Activated CD8-positive, alpha-beta T cell treated with anti-CD3 and anti-CD28 coated beads for 36 hours (primary cell): ENCODE data around the gene SENP5. TPM values are rescaled to one million over a fixed set of nuclear protein-coding genes. Genes with fewer than 3 reads are reported as not detected.

Experiments used
- ATAC-seq: fragments of 200-7000 bp; cut with Tn5 transposase; one replicate; pipeline ENCODE4 v1.10.0; 2021; ENCODE audit warnings: mild to moderate bottlenecking, moderate library complexity
- CTCF ChIA-PET: fragments of 350-600 bp; sonication (Branson Sonifier 250); formaldehyde crosslinking; loops from one replicate; lab custom pipeline; 2021; ENCODE audit warnings: antibody characterized with exemption; lab: Charles Lee
- POLR2A ChIA-PET: fragments of 350-600 bp; sonication (Branson Sonifier 250); formaldehyde crosslinking; loops from one replicate; lab custom pipeline; 2021; ENCODE audit warnings: antibody characterized with exemption; lab: Charles Lee
- DNase-seq: peaks from one replicate; pipeline ENCODE4 v3.0.0-alpha.2; 2020
- H3K27ac Mint-ChIP-seq: one replicate; pipeline ENCODE4 v1.8.0; 2021; ENCODE audit warnings: mild to moderate bottlenecking, mixed read lengths
- H3K27me3 Mint-ChIP-seq: one replicate; pipeline ENCODE4 v1.8.0; 2021; ENCODE audit warnings: mixed read lengths
- H3K36me3 Mint-ChIP-seq: one replicate; pipeline ENCODE4 v1.8.0; 2021; ENCODE audit warnings: low read depth, mixed read lengths
- H3K4me1 Mint-ChIP-seq: one replicate; pipeline ENCODE4 v1.8.0; 2021; ENCODE audit warnings: low read depth, mixed read lengths
- H3K4me3 Mint-ChIP-seq: one replicate; pipeline ENCODE4 v1.8.0; 2021; ENCODE audit warnings: mild to moderate bottlenecking, moderate library complexity, mixed read lengths
- H3K9me3 Mint-ChIP-seq: one replicate; pipeline ENCODE4 v1.8.0; 2021; ENCODE audit warnings: mixed read lengths
- CTCF ChIP-seq: fragments of 200-600 bp; IDR thresholded peaks from one replicate; pipeline ENCODE4 v1.8.0; 2022; ENCODE audit warnings: antibody characterized with exemption, mild to moderate bottlenecking
- intact Hi-C: fragments of 100-400 bp; cut with micrococcal nuclease; formaldehyde crosslinking; loops from one replicate; pipeline ENCODE4 v1.10.0; 2022
- total RNA-seq, 2 experiments: library from RNA; stranded (reverse); gene quantifications; one replicate each; pipeline ENCODE4 v1.2.3, GENCODE V29; 2021

Gene SENP5
- total RNA-seq, 2 experiments from 2014 or later, result 28.0 to 32.5 TPM

DNA sequence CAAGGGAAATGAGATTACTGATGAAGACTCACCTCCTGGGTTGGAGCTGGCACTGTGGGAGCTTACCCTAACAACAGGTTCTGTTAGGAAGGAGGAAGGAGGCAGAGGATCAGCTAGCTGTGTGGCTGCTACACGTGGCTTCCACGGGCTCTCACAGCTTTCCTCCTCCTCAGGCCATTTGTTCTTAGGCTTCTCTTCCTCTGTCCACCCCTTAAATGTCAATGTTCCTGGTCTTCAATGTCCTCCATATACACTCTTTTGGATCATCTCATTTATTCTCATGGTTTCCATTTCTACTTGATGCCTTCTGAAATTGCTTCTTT is 95.9 kb downstream of the SENP5 start:
- Mint-ChIP-seq H3K27me3 (peaks cover 6% of the 10 kb centered on the region), H3K36me3 (no peaks in the 10 kb centered on the region), H3K27ac (no peak overlapping the region), H3K4me3 (no peak overlapping the region), H3K9me3 (no peaks in the 10 kb centered on the region), H3K4me1 (peaks cover 4% of the 10 kb centered on the region)
- ATAC-seq (no peak), DNase-seq (no peak)
- intact Hi-C loops, result no loop called here
- TF ChIP-seq CTCF, result no peak
- ChIA-PET CTCF (interaction anchor here (0.8 to 1.3 kb wide), 3 partner anchors 21 to 125 kb away, joined by 3 read pairs; partner anchors contain the start of gene NCBP2), POLR2A (no interaction called here)

DNA sequence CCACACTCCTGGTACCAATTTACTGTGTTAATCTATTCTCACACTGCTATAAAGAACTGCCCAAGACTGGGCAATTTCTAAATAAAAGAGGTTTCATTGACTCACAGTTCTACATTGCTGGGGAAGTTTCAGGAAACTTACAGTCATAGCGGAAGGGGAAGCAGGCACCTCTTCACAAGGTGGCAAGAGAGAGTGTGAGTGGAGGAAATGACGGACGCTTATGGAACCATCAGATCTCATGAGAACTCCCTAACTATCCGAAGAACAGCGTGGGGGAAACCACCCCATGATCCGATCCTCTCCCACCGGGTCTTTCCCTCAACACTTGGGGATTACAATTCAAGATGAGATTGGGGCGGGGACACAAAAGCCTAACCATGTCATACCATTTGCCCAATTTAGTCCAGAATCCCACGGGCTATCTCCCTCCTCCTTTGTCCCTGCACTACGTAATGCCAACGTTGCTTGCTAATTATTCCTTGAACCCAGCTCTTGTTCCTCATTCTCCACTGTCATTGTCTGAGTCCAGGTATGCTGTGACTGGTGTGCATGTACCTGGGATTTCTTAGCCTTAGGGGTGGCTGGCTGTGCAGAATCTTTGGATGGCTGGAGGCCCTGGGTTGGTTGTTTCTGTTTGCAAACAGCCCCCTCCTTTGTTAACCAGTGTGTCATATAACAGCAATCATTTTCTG is 97.5 kb downstream of the SENP5 start:
- intact Hi-C loops, result loop anchor here (5.0 kb wide), 1 partner anchor 128 kb away; no protein-coding TSS in a partner anchor
- ChIA-PET CTCF (interaction anchor here (0.6 kb wide), 1 partner anchor 56 kb away, joined by 3 read pairs; no protein-coding TSS in a partner anchor), POLR2A (interaction anchor here (1.7 kb wide), 1 partner anchor 22 kb away, joined by 4 read pairs; no protein-coding TSS in a partner anchor)
- no peaks in the 10 kb centered on the region for H3K36me3 Mint-ChIP-seq
- no peak for ATAC-seq
- no peak overlapping the region for H3K4me3 Mint-ChIP-seq
- peaks cover 4% of the 10 kb centered on the region for H3K4me1 Mint-ChIP-seq
- DNase-seq, result no peak
- H3K27me3 Mint-ChIP-seq, result peaks cover 7% of the 10 kb centered on the region
- no peaks in the 10 kb centered on the region for H3K9me3 Mint-ChIP-seq
- TF ChIP-seq CTCF, result no peak
- no peak overlapping the region for H3K27ac Mint-ChIP-seq

DNA sequence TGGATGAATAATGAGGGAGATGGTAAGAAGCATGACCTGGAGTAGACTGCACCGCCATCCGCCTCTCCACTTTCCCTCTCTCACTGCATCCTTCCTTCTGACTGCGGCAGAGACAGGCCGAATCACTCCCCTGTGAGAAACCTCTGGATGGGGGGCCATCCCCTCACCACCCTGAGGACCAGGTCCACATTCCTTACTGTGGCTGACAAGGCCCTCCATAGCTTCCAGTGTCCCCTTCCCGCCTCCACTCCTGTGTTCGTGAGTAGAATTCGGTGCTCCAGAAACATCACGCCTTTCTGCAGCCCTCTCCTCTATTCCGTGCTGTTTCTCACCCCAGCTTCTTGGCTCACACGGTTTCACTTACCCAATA is 98.1 kb downstream of the SENP5 start:
- no peaks in the 10 kb centered on the region for H3K9me3 Mint-ChIP-seq
- CTCF ChIA-PET, result interaction anchor here (0.6 kb wide), 1 partner anchor 56 kb away, joined by 3 read pairs; no protein-coding TSS in a partner anchor

DNA sequence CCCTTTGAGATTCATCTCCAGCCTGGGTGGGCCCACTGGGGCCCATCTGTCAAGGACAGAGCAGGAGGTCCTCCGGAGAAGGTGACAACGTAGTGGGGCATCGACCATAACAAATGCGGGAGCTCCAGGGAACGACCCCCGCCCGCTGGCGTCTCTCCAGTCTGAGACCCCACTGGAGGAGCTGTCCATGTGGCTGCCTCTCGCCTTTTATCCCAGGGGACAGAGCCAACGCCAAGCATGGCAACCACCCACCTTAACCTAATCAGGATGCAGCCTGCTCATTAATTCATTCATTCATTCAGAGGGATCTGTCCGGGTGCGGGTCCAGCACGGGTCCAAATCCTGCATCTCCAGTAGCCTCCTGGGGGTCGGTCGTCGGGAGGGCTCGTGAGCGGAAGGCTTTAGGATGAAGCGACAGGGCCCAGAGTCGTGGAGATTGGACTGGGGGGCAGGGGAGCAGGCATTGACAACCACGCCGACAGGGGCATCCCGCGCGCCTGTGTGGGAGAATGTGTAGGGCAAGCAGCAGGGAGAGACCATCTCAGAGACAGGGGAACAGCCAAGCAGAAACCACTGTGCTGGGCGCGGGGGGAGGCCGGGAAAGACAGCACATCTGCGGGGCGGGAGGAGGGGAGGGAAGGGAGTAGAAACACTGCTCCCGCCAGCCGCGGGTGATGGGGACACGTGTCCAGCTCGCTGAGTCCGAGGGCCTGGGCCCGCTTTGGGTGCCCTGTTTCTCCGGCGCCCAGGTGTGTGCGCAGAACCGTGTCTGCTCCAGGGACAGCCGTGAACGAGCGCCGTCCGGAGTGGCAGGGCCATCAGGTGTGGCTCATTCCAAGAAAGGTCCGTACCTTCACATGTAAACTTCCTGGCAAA is 99.0 kb downstream of the SENP5 start:
- TF ChIP-seq CTCF, result no peak
- intact Hi-C loops, result loop anchor here (5.0 kb wide), 1 partner anchor 129 kb away; no protein-coding TSS in a partner anchor
- Mint-ChIP-seq H3K27me3 (peaks cover 13% of the 10 kb centered on the region), H3K9me3 (no peaks in the 10 kb centered on the region), H3K36me3 (no peaks in the 10 kb centered on the region), H3K4me3 (no peak overlapping the region), H3K4me1 (peaks cover 7% of the 10 kb centered on the region), H3K27ac (no peak overlapping the region)
- ChIA-PET POLR2A (interaction anchor here (1.7 kb wide), 1 partner anchor 23 kb away, joined by 4 read pairs; no protein-coding TSS in a partner anchor), CTCF (no interaction called here)
- ATAC-seq (no peak), DNase-seq (no peak)

More for the DNA sequence above, 98.1 kb downstream of the SENP5 start:
- no peaks in the 10 kb centered on the region for H3K36me3 Mint-ChIP-seq
- no peak overlapping the region for H3K27ac Mint-ChIP-seq
- POLR2A ChIA-PET, result interaction anchor here (1.7 kb wide), 1 partner anchor 22 kb away, joined by 4 read pairs; no protein-coding TSS in a partner anchor
- no peak overlapping the region for H3K4me3 Mint-ChIP-seq
- DNase-seq, result no peak
- peaks cover 7% of the 10 kb centered on the region for H3K4me1 Mint-ChIP-seq
- H3K27me3 Mint-ChIP-seq, result peaks cover 12% of the 10 kb centered on the region
- ATAC-seq, result no peak
- intact Hi-C loops, result loop anchor here (5.0 kb wide), 1 partner anchor 128 kb away; no protein-coding TSS in a partner anchor
- TF ChIP-seq CTCF, result no peak
